NCI-H2107 (cell line): ENCODE measurements around the gene SEC11A.
"Not testable (repeated sequence)": the region's sequence is repeated elsewhere in the genome, so short reads cannot be mapped to it uniquely, and the experiment has no call there.

Source experiments
- DNase-seq: peaks from one replicate; lab custom pipeline; 2025; lab: John Stamatoyannopoulos, UW

The SEC11A gene

DNA sequence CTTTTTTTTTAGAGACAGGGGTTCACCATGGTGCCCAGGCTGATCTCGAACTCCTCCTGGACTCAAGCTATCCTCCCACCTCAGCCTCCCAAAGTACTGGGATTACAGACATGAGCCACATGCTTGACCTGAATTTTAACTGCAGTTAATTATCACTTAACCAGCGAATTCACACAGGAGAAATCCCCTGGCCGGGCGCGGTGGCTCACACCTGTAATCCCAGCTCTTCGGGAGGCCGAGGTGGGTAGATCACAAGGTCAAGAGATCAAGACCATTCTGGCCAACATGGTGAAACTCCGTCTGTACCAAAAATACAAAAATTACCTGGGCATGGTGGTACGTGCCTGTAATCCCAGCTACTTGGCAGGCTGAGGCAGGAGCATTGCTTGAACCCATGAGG is 74.1 kb downstream of the SEC11A start:
- not testable (repeated sequence) for DNase-seq

DNA sequence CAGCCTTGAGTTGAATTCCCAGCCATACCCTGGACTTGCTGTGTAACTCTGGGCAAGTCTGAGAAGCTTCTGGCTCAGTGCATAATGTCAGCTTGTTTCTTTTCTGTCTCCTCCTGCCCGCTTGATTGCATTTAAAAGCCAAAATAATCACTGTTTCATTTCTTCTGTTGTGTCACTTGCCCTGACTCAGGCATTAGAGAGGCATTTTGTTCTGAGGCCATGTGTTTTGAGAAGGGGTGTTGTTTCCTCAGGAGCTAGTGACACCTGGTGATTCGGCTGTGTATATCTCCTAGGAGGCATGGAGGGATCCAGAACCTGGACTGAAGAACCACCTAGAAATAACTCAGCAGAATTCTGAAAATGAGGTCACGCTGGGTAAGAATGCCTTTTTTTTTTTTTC is 77.8 kb downstream of the SEC11A start:
- DNase-seq = no peak

DNA sequence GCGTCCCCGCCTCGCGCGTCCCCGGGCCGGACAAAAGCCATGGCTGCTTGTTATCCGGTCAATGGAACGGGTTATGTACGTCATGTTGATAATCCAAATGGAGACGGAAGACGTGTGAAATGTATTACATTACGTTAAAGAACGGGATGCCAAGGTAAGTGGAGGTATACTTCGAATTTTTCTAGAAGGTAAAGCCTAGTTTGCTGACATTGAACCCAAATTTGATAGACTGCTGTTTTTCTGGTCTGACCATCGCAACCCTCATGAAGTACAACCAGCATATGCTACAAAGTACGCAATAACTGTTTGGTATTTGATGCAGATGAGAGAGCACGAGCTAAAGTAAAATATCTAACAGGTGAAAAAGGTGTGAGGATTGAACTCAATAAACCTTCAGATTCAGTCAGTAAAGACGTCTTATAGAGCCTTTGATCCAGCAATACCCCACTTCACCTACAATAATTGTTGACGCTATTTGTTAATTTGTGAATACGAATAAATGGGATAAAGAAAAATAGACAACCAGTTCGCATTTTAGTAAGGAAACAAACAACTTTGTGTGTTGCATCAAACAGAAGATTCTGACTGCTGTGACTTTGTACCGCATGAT is 81.6 kb downstream of the SEC11A start:
- no peak for DNase-seq

DNA sequence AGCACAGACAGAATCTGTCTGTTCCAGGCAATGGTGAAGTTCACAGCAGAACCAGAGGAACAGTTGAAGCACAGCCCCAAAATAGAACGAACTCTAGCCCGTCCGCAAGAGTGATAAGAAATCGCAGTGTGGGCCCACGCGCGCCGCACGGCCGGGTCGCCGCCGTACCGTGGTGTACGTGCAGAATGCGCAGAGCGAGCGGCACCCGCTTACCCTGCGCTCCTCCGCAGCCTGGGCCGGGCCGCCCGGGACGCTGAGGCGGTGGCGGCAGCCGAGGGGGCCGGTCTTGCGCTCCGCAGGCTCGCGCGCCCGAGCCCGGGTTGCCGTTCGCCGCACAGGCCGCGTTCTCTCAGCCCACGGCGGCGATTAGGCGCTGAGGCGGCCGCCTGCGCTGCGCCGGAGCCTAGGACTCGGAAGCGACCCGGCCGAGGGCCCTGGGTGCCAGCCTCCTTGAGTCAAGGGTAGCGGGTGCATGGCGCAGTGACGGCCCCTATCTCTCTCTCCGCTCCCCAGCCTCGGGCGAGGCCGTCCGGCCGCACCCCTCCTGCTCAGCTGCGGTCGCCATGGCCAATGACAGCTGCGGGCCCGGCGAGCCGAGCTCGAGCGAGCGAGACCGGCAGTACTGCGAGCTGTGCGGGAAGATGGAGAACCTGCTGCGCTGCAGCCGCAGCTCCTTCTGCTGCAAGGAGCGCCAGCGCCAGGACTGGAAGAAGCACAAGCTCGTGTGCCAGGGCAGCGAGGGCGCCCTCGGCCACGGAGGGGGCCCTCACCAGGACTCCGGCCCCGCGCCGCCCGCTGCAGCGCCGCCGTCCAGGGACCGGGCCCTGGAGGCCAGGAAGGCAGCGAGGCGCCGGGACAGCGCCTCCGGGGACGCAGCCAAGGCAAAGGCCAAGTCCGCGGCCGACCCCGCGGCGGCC is 82.4 kb downstream of the SEC11A start:
- DNase-seq = no peak

DNA sequence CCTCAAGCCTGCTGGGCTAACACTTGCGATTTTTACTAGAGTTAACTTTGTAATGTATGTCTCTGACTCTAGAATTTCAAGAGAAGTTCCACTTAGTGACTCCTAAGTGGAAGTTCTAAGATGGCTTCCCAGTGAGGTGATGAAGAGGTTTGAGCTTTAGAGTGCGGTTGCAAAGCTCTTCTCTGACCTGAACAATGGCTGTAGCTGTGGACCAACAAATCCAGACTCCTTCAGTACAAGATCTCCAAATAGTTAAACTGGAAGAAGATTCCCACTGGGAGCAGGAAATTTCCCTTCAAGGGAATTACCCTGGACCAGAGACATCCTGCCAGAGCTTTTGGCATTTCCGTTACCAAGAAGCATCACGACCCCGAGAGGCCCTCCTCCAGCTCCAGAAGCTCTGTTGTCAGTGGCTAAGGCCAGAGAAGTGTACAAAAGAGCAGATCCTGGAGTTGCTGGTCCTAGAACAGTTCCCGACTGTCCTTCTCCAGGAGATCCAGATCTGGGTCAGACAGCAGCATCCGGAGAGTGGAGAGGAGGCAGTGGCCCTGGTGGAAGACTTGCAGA is 84.2 kb downstream of the SEC11A start:
- no peak for DNase-seq

DNA sequence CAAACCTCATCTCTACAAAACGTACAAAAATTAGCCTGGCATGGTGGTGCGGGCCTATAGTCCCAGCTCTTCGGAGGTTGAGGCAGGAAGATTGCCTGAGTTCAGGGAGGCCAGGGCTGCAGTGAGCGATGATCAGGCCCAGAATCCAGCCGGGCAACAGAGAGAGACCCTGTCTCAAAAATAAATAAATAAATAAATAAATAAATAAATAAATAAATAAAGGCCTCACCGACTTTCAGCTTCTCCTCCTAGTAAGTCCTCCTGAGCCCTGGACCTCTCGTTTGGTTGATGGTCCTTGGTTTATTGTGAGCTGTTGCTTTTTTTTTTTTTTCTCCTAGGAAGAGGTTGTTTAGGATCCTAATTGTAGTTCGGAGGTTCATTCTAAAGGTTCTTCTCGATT is 86.9 kb downstream of the SEC11A start:
- DNase-seq = no peak

DNA sequence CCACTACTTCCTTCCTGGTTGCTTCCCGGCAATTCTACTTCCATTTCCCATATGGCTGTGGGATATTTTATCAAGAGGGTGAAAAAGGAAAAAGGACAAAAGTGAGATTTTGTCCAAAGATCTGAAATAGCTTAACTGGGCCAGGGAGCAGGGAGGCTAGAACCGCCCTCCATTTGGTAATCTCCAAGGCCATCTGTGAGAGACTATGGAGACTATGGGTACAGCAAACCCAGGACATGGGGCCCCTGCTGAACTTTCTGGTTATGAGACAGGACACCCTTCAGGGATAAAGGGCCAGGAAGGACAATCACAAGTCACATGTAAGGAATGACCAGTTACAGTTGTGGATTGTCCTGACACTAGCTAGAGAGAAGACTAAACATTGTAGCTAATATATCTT is 90.8 kb downstream of the SEC11A start:
- no peak for DNase-seq

DNA sequence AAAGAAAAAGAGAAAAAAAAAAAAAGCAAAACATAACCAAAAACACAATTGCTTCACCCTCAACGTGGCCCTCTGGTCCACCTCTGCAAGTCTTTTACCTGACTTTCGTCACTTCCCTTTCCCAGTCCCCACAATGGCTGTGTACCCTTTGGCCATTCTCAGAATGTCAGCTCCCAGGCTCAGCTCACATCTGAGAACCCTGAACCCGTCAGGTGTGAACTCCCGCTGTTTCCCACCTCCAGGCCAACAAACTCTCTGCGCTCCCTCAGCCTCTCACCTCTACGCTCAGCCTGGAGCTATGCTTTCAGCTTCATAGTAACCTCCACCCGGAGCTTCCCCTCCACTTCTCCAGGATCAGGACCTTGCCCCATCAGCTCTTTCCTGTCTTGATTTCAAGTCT is 91.6 kb downstream of the SEC11A start:
- DNase-seq = no peak

DNA sequence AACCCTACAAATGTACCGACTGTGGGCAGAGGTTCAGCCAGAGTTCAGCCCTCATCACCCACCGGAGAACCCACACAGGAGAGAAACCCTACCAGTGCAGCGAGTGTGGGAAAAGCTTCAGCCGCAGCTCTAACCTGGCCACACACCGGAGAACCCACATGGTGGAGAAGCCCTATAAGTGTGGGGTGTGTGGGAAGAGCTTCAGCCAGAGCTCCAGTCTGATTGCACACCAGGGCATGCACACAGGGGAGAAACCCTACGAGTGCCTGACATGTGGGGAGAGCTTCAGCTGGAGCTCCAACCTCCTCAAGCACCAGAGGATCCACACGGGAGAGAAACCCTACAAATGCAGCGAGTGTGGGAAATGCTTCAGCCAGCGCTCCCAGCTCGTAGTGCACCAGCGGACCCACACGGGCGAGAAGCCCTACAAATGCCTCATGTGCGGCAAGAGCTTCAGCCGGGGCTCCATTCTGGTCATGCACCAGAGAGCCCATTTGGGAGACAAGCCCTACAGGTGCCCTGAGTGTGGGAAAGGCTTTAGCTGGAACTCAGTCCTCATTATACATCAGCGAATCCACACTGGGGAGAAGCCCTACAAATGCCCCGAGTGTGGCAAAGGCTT is 94.5 kb downstream of the SEC11A start:
- DNase-seq = no peak

DNA sequence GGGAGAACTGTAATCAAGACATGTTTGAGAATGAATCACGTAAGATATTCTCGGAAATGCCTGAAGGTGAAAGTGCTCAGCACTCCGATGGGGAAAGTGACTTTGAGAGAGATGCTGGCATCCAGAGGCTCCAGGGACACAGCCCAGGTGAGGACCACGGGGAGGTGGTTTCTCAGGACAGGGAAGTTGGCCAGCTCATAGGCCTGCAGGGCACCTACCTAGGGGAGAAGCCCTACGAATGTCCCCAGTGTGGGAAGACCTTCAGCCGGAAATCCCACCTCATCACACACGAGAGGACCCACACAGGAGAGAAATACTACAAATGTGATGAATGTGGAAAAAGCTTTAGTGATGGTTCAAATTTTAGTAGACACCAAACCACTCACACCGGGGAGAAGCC is 95.3 kb downstream of the SEC11A start:
- no peak for DNase-seq
